Astrocyte (in vitro differentiated cells and primary cell): Measurements from ENCODE around the gene OR51G1. TPM values are rescaled to one million over a fixed set of nuclear protein-coding genes. Genes with fewer than 3 reads are reported as not detected.

Experiments
- DNase-seq: peaks from one replicate; pipeline ENCODE4 v3.0.0-alpha.2; 2010; ENCODE audit warnings: low read depth
- FAIRE-seq: peaks from 2 replicates; lab custom pipeline; 2011; peaks lifted over from hg19 to GRCh38; lab: Jason Lieb, UNC
- H2AFZ ChIP-seq: 2 replicates; pipeline ENCODE4 v1.6.0; 2012; ENCODE audit warnings: low read depth, low read length, inconsistent platforms
- H3K27ac ChIP-seq: 2 replicates; pipeline ENCODE4 v1.5.1; 2011; ENCODE audit warnings: low read depth, low read length, inconsistent platforms
- H3K27me3 ChIP-seq: 2 replicates; pipeline ENCODE4 v1.6.0; 2011; ENCODE audit warnings: low read length, inconsistent platforms; ENCODE audit not compliant: insufficient read depth
- H3K36me3 ChIP-seq: 2 replicates; pipeline ENCODE4 v1.5.1; 2011; ENCODE audit warnings: low read length, inconsistent platforms; ENCODE audit not compliant: insufficient read depth
- H3K4me1 ChIP-seq: 2 replicates; pipeline ENCODE4 v1.5.1; 2011; ENCODE audit warnings: low read length, inconsistent platforms; ENCODE audit not compliant: insufficient read depth
- H3K4me2 ChIP-seq: 2 replicates; pipeline ENCODE4 v1.6.0; 2012; ENCODE audit warnings: low read length, inconsistent platforms
- H3K4me3 ChIP-seq: 2 replicates; pipeline ENCODE4 v1.5.1; 2011; ENCODE audit warnings: low read depth, mild to moderate bottlenecking, low read length, inconsistent platforms; ENCODE audit not compliant: insufficient read depth
- H3K79me2 ChIP-seq: 2 replicates; pipeline ENCODE4 v1.6.0; 2012; ENCODE audit warnings: mild to moderate bottlenecking, low read length, inconsistent platforms; ENCODE audit not compliant: insufficient read depth
- H3K9ac ChIP-seq: 2 replicates; pipeline ENCODE4 v1.6.0; 2012; ENCODE audit warnings: mild to moderate bottlenecking, low read length, inconsistent platforms
- H3K9me3 ChIP-seq: 2 replicates; pipeline ENCODE4 v1.5.1; 2012; ENCODE audit warnings: low read depth, mild to moderate bottlenecking, low read length, inconsistent platforms; ENCODE audit not compliant: insufficient read depth
- H4K20me1 ChIP-seq: 2 replicates; pipeline ENCODE4 v1.6.0; 2012; ENCODE audit warnings: low read length, inconsistent platforms; ENCODE audit not compliant: insufficient read depth
- H3K27ac Mint-ChIP-seq: one replicate; pipeline ENCODE4 v1.8.0; 2021; ENCODE audit warnings: mild to moderate bottlenecking, mixed read lengths; ENCODE audit not compliant: unreplicated experiment
- H3K27me3 Mint-ChIP-seq: one replicate; pipeline ENCODE4 v1.8.0; 2021; ENCODE audit warnings: low read depth, mixed read lengths; ENCODE audit not compliant: unreplicated experiment
- H3K36me3 Mint-ChIP-seq: one replicate; pipeline ENCODE4 v1.8.0; 2021; ENCODE audit warnings: low read depth, mixed read lengths; ENCODE audit not compliant: unreplicated experiment
- H3K4me1 Mint-ChIP-seq: one replicate; pipeline ENCODE4 v1.8.0; 2021; ENCODE audit warnings: low read depth, mixed read lengths; ENCODE audit not compliant: unreplicated experiment
- H3K4me3 Mint-ChIP-seq: one replicate; pipeline ENCODE4 v1.8.0; 2021; ENCODE audit warnings: mild to moderate bottlenecking, moderate library complexity, mixed read lengths; ENCODE audit not compliant: unreplicated experiment
- H3K9me3 Mint-ChIP-seq: one replicate; pipeline ENCODE4 v1.8.0; 2021; ENCODE audit warnings: mild to moderate bottlenecking, mixed read lengths; ENCODE audit not compliant: unreplicated experiment
- EZH2 ChIP-seq: IDR thresholded peaks from 2 replicates; pipeline ENCODE4 v1.6.1; 2012; ENCODE audit warnings: mild to moderate bottlenecking, low read length, inconsistent platforms; ENCODE audit not compliant: insufficient read depth
- total RNA-seq: library from RNA; stranded (reverse); gene quantifications from 2 replicates; pipeline ENCODE4 v1.2.1, GENCODE V29; 2021
- TF ChIP-seq, protein P1 (sequence below): IDR thresholded peaks from 2 replicates; pipeline ENCODE4 v1.5.1; 2011; ENCODE audit warnings: low read depth, mild to moderate bottlenecking, inconsistent platforms, low read length, moderate library complexity; ENCODE audit not compliant: insufficient read depth

Gene OR51G1
- total RNA-seq, 1 donor from 2014 or later = not detected

DNA sequence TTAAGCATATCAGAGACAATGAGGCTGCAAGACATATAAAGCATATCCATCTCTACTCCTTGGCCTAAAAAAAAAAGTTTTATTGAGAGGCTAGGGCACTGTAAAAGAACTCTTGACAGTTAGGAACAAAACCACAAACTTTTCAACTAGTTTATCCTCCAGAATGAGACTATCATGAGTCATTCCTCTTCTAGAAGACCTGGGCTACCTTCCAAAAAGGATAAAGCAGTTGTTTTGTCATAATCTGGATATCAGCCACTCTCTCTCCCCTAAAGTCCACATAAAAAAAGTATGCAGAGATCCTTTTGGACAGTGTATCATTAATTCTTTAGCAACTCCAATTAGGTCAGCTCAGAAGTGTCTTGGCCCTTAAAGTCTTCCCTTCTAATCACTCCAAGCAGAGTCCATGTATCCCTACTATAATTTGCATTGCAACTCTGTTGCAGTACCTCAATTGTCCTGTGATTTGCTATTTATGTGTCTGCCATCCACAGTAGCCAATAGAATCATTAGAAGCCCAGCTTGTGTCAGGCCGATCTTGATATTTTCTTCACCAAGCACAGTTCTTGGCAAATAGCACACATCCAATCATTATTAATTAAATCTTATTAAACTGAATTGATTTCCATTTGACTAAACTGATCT lies 32.0 kb downstream of the OR51G1 start:
- no peak overlapping the region for H3K27ac ChIP-seq
- DNase-seq = peak; percentile 93

DNA sequence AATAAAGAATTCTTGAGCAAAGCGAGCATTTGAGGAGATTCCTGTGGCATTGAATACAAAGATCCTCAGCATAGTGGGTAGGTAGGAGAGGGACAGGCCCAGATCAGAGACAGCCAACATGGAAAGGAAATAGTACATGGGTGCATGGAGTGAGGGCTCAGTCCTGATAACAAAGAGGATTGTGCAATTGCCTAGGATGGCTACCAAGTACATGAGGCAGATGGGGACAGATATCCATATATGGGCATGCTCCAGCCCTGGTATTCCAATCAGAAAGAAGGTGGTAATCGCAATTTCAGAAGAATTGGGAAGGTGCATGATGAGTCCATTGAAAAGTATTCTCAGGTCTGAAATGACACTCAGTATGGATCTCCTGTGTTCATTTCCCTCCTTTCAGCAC lies 33.9 kb downstream of the OR51G1 start:
- Mint-ChIP-seq H3K4me1 (peaks cover 6% of the 10 kb centered on the region), H3K27ac (no peak overlapping the region), H3K27me3 (no peaks in the 10 kb centered on the region), H3K9me3 (no peaks in the 10 kb centered on the region), H3K4me3 (no peak overlapping the region), H3K36me3 (no peaks in the 10 kb centered on the region)
- FAIRE-seq (no peak), DNase-seq (peak; percentile 6)
- Histone ChIP-seq H3K9me3 (no peaks in the 10 kb centered on the region), H3K36me3 (no peaks in the 10 kb centered on the region), H3K4me3 (no peak overlapping the region), H3K4me2 (no peak overlapping the region), H3K9ac (no peak overlapping the region), H3K4me1 (no peaks in the 10 kb centered on the region), H2AFZ (no peak overlapping the region), H3K79me2 (no peaks in the 10 kb centered on the region), H4K20me1 (no peaks in the 10 kb centered on the region), H3K27ac (no peak overlapping the region), H3K27me3 (no peaks in the 10 kb centered on the region)
- TF ChIP-seq, protein P1, sequence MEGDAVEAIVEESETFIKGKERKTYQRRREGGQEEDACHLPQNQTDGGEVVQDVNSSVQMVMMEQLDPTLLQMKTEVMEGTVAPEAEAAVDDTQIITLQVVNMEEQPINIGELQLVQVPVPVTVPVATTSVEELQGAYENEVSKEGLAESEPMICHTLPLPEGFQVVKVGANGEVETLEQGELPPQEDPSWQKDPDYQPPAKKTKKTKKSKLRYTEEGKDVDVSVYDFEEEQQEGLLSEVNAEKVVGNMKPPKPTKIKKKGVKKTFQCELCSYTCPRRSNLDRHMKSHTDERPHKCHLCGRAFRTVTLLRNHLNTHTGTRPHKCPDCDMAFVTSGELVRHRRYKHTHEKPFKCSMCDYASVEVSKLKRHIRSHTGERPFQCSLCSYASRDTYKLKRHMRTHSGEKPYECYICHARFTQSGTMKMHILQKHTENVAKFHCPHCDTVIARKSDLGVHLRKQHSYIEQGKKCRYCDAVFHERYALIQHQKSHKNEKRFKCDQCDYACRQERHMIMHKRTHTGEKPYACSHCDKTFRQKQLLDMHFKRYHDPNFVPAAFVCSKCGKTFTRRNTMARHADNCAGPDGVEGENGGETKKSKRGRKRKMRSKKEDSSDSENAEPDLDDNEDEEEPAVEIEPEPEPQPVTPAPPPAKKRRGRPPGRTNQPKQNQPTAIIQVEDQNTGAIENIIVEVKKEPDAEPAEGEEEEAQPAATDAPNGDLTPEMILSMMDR = no peak
- TF ChIP-seq EZH2 = no peak

More for the DNA sequence above, 32.0 kb downstream of the OR51G1 start:
- Histone ChIP-seq H3K4me3 (no peak overlapping the region), H3K36me3 (no peaks in the 10 kb centered on the region), H3K9ac (no peak overlapping the region), H3K79me2 (no peaks in the 10 kb centered on the region), H3K4me2 (no peak overlapping the region), H3K9me3 (no peaks in the 10 kb centered on the region), H4K20me1 (no peaks in the 10 kb centered on the region), H3K27me3 (no peaks in the 10 kb centered on the region), H2AFZ (no peak overlapping the region), H3K4me1 (no peaks in the 10 kb centered on the region)
- Mint-ChIP-seq H3K27me3 (no peaks in the 10 kb centered on the region), H3K36me3 (no peaks in the 10 kb centered on the region), H3K4me1 (peaks cover 6% of the 10 kb centered on the region), H3K4me3 (no peak overlapping the region), H3K9me3 (no peaks in the 10 kb centered on the region), H3K27ac (no peak overlapping the region)
- TF ChIP-seq EZH2 = no peak
- TF ChIP-seq, protein P1 = peak; percentile 39
- FAIRE-seq = peak; percentile 94

DNA sequence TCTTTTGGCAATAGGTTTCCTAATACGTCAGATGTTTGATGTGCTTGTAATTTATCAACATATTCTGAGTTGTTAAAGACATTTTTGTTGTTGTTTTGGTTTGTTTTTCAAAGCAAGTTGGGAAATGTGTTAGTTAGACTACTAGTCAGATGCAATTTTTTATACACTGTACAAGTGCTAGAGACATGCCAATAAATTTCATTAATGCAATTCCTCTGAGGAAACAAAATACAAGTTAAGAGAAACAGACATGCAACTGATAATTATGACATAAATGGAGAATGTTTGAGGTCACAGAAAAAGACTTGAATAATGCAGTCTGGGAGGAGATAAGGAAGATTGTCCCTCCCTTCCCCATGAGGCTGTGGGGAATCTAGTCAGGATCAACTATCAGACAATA lies 36.5 kb downstream of the OR51G1 start:
- H3K79me2 ChIP-seq = no peaks in the 10 kb centered on the region
- H2AFZ ChIP-seq = no peak overlapping the region
- no peak overlapping the region for H3K27ac Mint-ChIP-seq
- FAIRE-seq = no peak
- peaks cover 6% of the 10 kb centered on the region for H3K4me1 Mint-ChIP-seq
- H3K27ac ChIP-seq = no peak overlapping the region
- TF ChIP-seq EZH2 = no peak
- TF ChIP-seq, protein P1 = no peak
- H3K4me3 ChIP-seq = no peak overlapping the region
- H3K4me2 ChIP-seq = no peak overlapping the region
- no peak overlapping the region for H3K9ac ChIP-seq
- no peaks in the 10 kb centered on the region for H3K9me3 ChIP-seq
- H4K20me1 ChIP-seq = no peaks in the 10 kb centered on the region
- no peaks in the 10 kb centered on the region for H3K27me3 ChIP-seq
- H3K36me3 Mint-ChIP-seq = no peaks in the 10 kb centered on the region
- DNase-seq = no peak
- no peaks in the 10 kb centered on the region for H3K36me3 ChIP-seq
- H3K4me1 ChIP-seq = no peaks in the 10 kb centered on the region
- H3K9me3 Mint-ChIP-seq = no peaks in the 10 kb centered on the region
- no peaks in the 10 kb centered on the region for H3K27me3 Mint-ChIP-seq
- peak overlapping the region; percentile 45 for H3K4me3 Mint-ChIP-seq
